IMR-90 (cell line): Measurements from ENCODE around the gene HIF1A.

Experiments used
- CEBPB ChIP-seq: IDR thresholded peaks from 2 replicates; pipeline ENCODE4 v1.6.1; 2012; ENCODE audit warnings: low read depth, low read length, improper control_type of control experiment
- CTCF ChIP-seq: conservative IDR thresholded peaks from 2 replicates; pipeline ENCODE4 v1.5.1; 2012; ENCODE audit warnings: mild to moderate bottlenecking, low read depth, low read length, improper control_type of control experiment
- ELK1 ChIP-seq: fragments of 150-350 bp; IDR thresholded peaks from 2 replicates; pipeline ENCODE4 v1.6.1; 2016; ENCODE audit warnings: low read depth, mild to moderate bottlenecking, low read length, moderate library complexity, borderline replicate concordance
- FOS ChIP-seq: fragments of 150-350 bp; IDR thresholded peaks from 2 replicates; pipeline ENCODE4 v1.6.1; 2016; ENCODE audit warnings: low read depth, low read length
- MAFK ChIP-seq: IDR thresholded peaks from 2 replicates; pipeline ENCODE4 v1.6.1; 2012; ENCODE audit warnings: low read depth, low read length, improper control_type of control experiment
- MAZ ChIP-seq: IDR thresholded peaks from 2 replicates; pipeline ENCODE4 v1.6.1; 2012; ENCODE audit warnings: low read depth, mild to moderate bottlenecking, low read length, improper control_type of control experiment, moderate library complexity, borderline replicate concordance
- MXI1 ChIP-seq: IDR thresholded peaks from 2 replicates; pipeline ENCODE4 v1.6.1; 2012; ENCODE audit warnings: low read depth, mild to moderate bottlenecking, low read length, moderate library complexity, borderline replicate concordance
- NFE2L2 ChIP-seq: fragments of 150-350 bp; IDR thresholded peaks from 2 replicates; pipeline ENCODE4 v1.6.1; 2016; ENCODE audit warnings: low read depth, mild to moderate bottlenecking, low read length
- POLR2A ChIP-seq: IDR thresholded peaks from 2 replicates; pipeline ENCODE4 v1.6.1; 2012; ENCODE audit warnings: mild to moderate bottlenecking, low read depth, low read length
- RAD21 ChIP-seq: IDR thresholded peaks from 2 replicates; pipeline ENCODE4 v1.6.1; 2012; ENCODE audit warnings: low read length, improper control_type of control experiment
- RCOR1 ChIP-seq: IDR thresholded peaks from 2 replicates; pipeline ENCODE4 v1.6.1; 2012; ENCODE audit warnings: mild to moderate bottlenecking, low read length, improper control_type of control experiment; ENCODE audit not compliant: insufficient replicate concordance
- RFX5 ChIP-seq: IDR thresholded peaks from 2 replicates; pipeline ENCODE4 v1.8.0; 2012; ENCODE audit warnings: low read depth, mild to moderate bottlenecking, low read length, moderate library complexity
- USF2 ChIP-seq: fragments of 150-350 bp; IDR thresholded peaks from 2 replicates; pipeline ENCODE4 v1.6.1; 2017; ENCODE audit warnings: mild to moderate bottlenecking, antibody characterized with exemption, low read length, low read depth

- no peak for TF ChIP-seq POLR2A
- no peak for TF ChIP-seq MXI1
- TF ChIP-seq CTCF, result no peak
- no peak for TF ChIP-seq CEBPB
- TF ChIP-seq MAFK, result no peak
- no peak for TF ChIP-seq RAD21
- no peak for TF ChIP-seq RFX5
- TF ChIP-seq NFE2L2, result no peak
- TF ChIP-seq USF2, result no peak
- TF ChIP-seq ELK1, result no peak
- no peak for TF ChIP-seq FOS
- no peak for TF ChIP-seq MAZ
- no peak for TF ChIP-seq RCOR1
Observed at GRCh38 chr14:61691495-61691894, 3.8 kb upstream of the HIF1A start.
